GM12878 (cell line): ENCODE results near the gene C6orf120. TPM values are rescaled to one million over a fixed set of nuclear protein-coding genes. Genes with fewer than 3 reads are reported as not detected.
A peak's percentile ranks its signal among the peaks of the same experiment; 100 is the strongest.

ENCODE experiments used
- ATAC-seq: fragments of 200-7000 bp; cut with Tn5 transposase; 3 replicates; pipeline ENCODE4 v1.9.1; 2020; ENCODE audit warnings: mild to moderate bottlenecking, moderate library complexity
- BruUV-seq: library from RNA; stranded (reverse); fragments of 400-500 nt; replicated peaks from 2 replicates; lab custom pipeline; 2021; lab: Mats Ljungman, UMichigan
- CTCF ChIA-PET: fragments of 300-600 bp; sonication (Branson Sonifier 250); formaldehyde crosslinking; extraction: SDS; loops from one replicate; lab custom pipeline; 2021; ENCODE audit warnings: inconsistent platforms; lab: Yijun Ruan, JAX
- POLR2A ChIA-PET: fragments of 350-600 bp; formaldehyde crosslinking; extraction: SDS; loops from one replicate; lab custom pipeline; 2021; ENCODE audit warnings: inconsistent platforms; lab: Charles Lee
- RAD21 ChIA-PET: fragments of 300-600 bp; sonication (Branson Sonifier 250); formaldehyde crosslinking; loops from one replicate; lab custom pipeline; 2023; ENCODE audit warnings: antibody characterized with exemption; ENCODE audit not compliant: unreplicated experiment; lab: Charles Lee
- SMC1A ChIA-PET: fragments of 300-600 bp; sonication (Branson Sonifier 250); formaldehyde crosslinking; loops from one replicate; lab custom pipeline; 2023; ENCODE audit not compliant: unreplicated experiment, uncharacterized antibody; lab: Charles Lee
- DNase-seq: peaks from one replicate; pipeline ENCODE4 v3.0.0-alpha.2; 2011; ENCODE audit warnings: low read depth, low spot score
- FAIRE-seq: peaks from 3 replicates; lab custom pipeline; 2011; peaks lifted over from hg19 to GRCh38; lab: Jason Lieb, UNC
- H2AFZ ChIP-seq: 2 replicates; pipeline ENCODE4 v1.6.0; 2011; ENCODE audit warnings: low read depth, low read length, control low read depth; ENCODE audit not compliant: control insufficient read depth
- H3K27ac ChIP-seq: 2 replicates; pipeline ENCODE4 v1.5.1; 2011; ENCODE audit warnings: control low read depth; ENCODE audit not compliant: control insufficient read depth, insufficient read depth
- H3K27me3 ChIP-seq, 2 experiments: replicated peaks in 1 of 2; 2 replicates each; pipeline versions ENCODE4 v1.6.0 to v1.6.1; 2011; ENCODE audit warnings: low read length in 1 of 2; ENCODE audit not compliant: control insufficient read depth in 2 of 2, insufficient read depth in 2 of 2
- H3K36me3 ChIP-seq, 2 experiments: 2 replicates each; pipeline ENCODE4 v1.5.1; 2011; ENCODE audit warnings: low read length in 1 of 2; ENCODE audit not compliant: control insufficient read depth in 2 of 2, insufficient read depth in 2 of 2
- H3K4me1 ChIP-seq: 2 replicates; pipeline ENCODE4 v1.6.1; 2011; ENCODE audit warnings: mild to moderate bottlenecking, low read length, moderate library complexity, mixed read lengths; ENCODE audit not compliant: control insufficient read depth, insufficient read depth
- H3K4me2 ChIP-seq: 2 replicates; pipeline ENCODE4 v1.6.0; 2011; ENCODE audit warnings: control low read depth; ENCODE audit not compliant: control insufficient read depth, insufficient read depth
- H3K4me3 ChIP-seq: fragments of 200-600 bp; sonication (generic); 2 replicates; pipeline ENCODE4 v1.5.1; 2016
- H3K79me2 ChIP-seq: 2 replicates; pipeline ENCODE4 v1.6.0; 2011; ENCODE audit warnings: low read length; ENCODE audit not compliant: control insufficient read depth, insufficient read depth
- H3K9ac ChIP-seq: 2 replicates; pipeline ENCODE4 v1.8.0; 2011; ENCODE audit warnings: low read length, control low read depth, mixed read lengths; ENCODE audit not compliant: control insufficient read depth, insufficient read depth
- H3K9me3 ChIP-seq: replicated peaks from 3 replicates; pipeline ENCODE4 v1.5.1; 2011; ENCODE audit warnings: mild to moderate bottlenecking, low read length; ENCODE audit not compliant: control insufficient read depth, insufficient read depth
- H4K20me1 ChIP-seq: 2 replicates; pipeline ENCODE4 v1.6.0; 2011; ENCODE audit not compliant: control insufficient read depth, insufficient read depth
- BMI1 ChIP-seq: fragments of 450-650 bp; IDR thresholded peaks from 2 replicates; pipeline ENCODE4 v1.6.1; 2016; ENCODE audit warnings: mild to moderate bottlenecking, moderate library complexity, borderline replicate concordance
- KDM1A ChIP-seq: fragments of 200-600 bp; sonication (generic); IDR thresholded peaks from 2 replicates; pipeline ENCODE4 v1.6.1; 2016; ENCODE audit warnings: borderline replicate concordance
- SP1 ChIP-seq: IDR thresholded peaks from one replicate; pipeline ENCODE4 v1.6.1; 2011; ENCODE audit warnings: low read depth, low read length
- SPI1 ChIP-seq: IDR thresholded peaks from 2 replicates; pipeline ENCODE4 v1.6.1; 2011; ENCODE audit warnings: low read depth, mild to moderate bottlenecking, low read length, moderate library complexity, borderline replicate concordance; ENCODE audit not compliant: insufficient read depth
- WGBS: methylation state at CpG from one replicate; pipeline ENCODE4 v1.1.6; 2016; ENCODE audit warnings: low lambda C conversion rate; ENCODE audit not compliant: insufficient replicate concordance, insufficient coverage; ENCODE audit errors: missing lambda C conversion rate; 5-methylcytosine and 5-hydroxymethylcytosine counted together
- in situ Hi-C: fragments of 300-500 bp; cut with MboI; formaldehyde crosslinking; loops from 9 replicates; pipeline ENCODE4 v1.14.3; 2018; ENCODE audit warnings: mixed read lengths
- intact Hi-C: fragments of 100-400 bp; cut with micrococcal nuclease; formaldehyde crosslinking; loops from one replicate; pipeline ENCODE4 v1.14.2; 2022; ENCODE audit not compliant: unreplicated experiment
- polyA plus RNA-seq, 11 experiments: library from polyadenylated mRNA; depleted of rRNA in 4 of 11; unstranded in 6 of 11; stranded (reverse) in 5 of 11; fragments of >200 nt; fragmentation: Nextera tagmentation in 4 of 11; fragmentation: Illumina TruSeq in 1 of 11; extraction: Ambion mirVana in 4 of 11; extraction: Trizol in 1 of 11; gene quantifications; 1 replicate in 1 of 11; 2 replicates in 10 of 11; pipeline versions ENCODE4 v1.2.1 to v1.2.3, GENCODE V29; 2011 to 2016; ENCODE audit warnings: inconsistent platforms in 2 of 11, missing spikeins in 2 of 11, low read depth in 1 of 11
- total RNA-seq, 4 experiments: library from RNA; depleted of rRNA in 3 of 4; stranded (reverse); fragments of >200 nt in 3 of 4; fragmentation: Illumina TruSeq in 1 of 4; extraction: Trizol in 1 of 4; gene quantifications; 2 replicates each; pipeline versions ENCODE4 v1.2.1 to v1.2.3, GENCODE V29; 2013 to 2021
- TF ChIP-seq, protein P1 (sequence below): fragments of 450-650 bp; IDR thresholded peaks from 2 replicates; pipeline ENCODE4 v1.6.1; 2017; ENCODE audit warnings: antibody characterized with exemption, mild to moderate bottlenecking, moderate library complexity
- TF ChIP-seq, protein P2 (sequence below): IDR thresholded peaks from 2 replicates; pipeline ENCODE4 v1.6.1; 2012; ENCODE audit warnings: low read depth, low read length, improper control_type of control experiment

Gene C6orf120
- total and polyA plus RNA-seq, 10 of the 15 experiments (the other 5 are each of a cell fraction or from before 2014, with no cell fraction given): 3.6 to 23.9 (median 18.2) TPM

DNA sequence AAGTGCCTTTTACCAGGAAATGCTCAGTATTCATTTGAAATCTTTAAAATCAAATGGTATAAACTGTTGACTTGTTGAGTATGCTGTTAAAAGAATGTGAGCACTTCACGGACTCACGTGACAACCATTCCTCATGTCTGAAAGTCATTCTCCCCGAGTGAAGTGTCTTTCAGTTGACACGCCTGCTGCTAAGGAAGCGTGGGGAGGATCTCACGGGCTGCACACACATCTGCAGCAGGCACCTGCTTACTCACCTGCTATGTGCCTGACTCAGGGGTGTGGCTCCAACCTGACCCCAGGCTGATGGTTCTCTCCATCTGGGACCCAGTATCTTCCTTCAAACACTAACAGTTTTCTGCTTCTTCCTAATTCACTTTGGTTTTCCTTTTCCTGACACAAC lies 32.8 kb upstream of the C6orf120 start:
- Histone ChIP-seq H3K4me1 (no peaks in the 10 kb centered on the region), H3K9me3 (no peaks in the 10 kb centered on the region), H3K9ac (no peak overlapping the region), H3K27me3 (no peaks in the 10 kb centered on the region), H3K27ac (no peak overlapping the region), H3K4me2 (no peak overlapping the region), H3K36me3 (peaks cover 0 to 6% of the 10 kb centered on the region in 2 experiments; a peak in 3 of 4 replicates), H3K79me2 (no peaks in the 10 kb centered on the region), H3K4me3 (no peak overlapping the region), H2AFZ (no peak overlapping the region), H4K20me1 (no peaks in the 10 kb centered on the region)
- ChIA-PET RAD21 (no interaction called here), CTCF (no interaction called here), POLR2A (no interaction called here), SMC1A (no interaction called here)
- TF ChIP-seq, protein P1, sequence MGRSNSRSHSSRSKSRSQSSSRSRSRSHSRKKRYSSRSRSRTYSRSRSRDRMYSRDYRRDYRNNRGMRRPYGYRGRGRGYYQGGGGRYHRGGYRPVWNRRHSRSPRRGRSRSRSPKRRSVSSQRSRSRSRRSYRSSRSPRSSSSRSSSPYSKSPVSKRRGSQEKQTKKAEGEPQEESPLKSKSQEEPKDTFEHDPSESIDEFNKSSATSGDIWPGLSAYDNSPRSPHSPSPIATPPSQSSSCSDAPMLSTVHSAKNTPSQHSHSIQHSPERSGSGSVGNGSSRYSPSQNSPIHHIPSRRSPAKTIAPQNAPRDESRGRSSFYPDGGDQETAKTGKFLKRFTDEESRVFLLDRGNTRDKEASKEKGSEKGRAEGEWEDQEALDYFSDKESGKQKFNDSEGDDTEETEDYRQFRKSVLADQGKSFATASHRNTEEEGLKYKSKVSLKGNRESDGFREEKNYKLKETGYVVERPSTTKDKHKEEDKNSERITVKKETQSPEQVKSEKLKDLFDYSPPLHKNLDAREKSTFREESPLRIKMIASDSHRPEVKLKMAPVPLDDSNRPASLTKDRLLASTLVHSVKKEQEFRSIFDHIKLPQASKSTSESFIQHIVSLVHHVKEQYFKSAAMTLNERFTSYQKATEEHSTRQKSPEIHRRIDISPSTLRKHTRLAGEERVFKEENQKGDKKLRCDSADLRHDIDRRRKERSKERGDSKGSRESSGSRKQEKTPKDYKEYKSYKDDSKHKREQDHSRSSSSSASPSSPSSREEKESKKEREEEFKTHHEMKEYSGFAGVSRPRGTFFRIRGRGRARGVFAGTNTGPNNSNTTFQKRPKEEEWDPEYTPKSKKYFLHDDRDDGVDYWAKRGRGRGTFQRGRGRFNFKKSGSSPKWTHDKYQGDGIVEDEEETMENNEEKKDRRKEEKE: no peak
- no peak for TF ChIP-seq BMI1
- TF ChIP-seq KDM1A: no peak
- no peak for TF ChIP-seq SP1
- WGBS: 99% methylated on average over 6 of the region's 6 CpGs
- DNase-seq: no peak
- no peak for FAIRE-seq
- intact Hi-C loops: no loop called here
- in situ Hi-C loops: no loop called here
- BruUV-seq: no TSS peak
- ATAC-seq: no peak

DNA sequence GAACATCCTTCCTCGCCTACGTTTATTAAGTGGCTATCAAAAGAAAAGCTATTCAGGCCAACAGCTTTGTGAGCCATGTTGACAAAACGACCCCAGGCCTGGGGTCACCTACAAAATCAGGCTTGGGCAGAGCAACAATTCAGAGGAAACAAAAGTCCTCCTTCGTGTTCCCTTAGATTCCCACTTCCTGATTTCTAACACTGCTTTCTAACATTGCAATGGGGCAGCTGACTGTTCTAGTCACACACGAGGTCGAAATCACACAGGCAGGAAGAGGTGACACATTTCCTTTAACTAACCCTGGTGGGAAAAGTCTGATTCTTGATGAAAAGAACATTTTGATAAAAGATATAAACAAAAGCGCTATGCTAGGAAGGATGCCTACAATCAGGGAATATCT lies 32.0 kb upstream of the C6orf120 start:
- RAD21 ChIA-PET: no interaction called here

More for the DNA sequence above, 32.0 kb upstream of the C6orf120 start:
- BruUV-seq: no TSS peak
- no peaks in the 10 kb centered on the region for H4K20me1 ChIP-seq
- H3K27me3 ChIP-seq: no peaks in the 10 kb centered on the region
- intact Hi-C loops (no loop called here), in situ Hi-C loops (no loop called here)
- no peak overlapping the region for H3K4me2 ChIP-seq
- 40% methylated on average over 7 of the region's 7 CpGs for WGBS
- ATAC-seq (no peak), DNase-seq (no peak), FAIRE-seq (no peak)
- H3K27ac ChIP-seq: no peak overlapping the region
- H2AFZ ChIP-seq: no peak overlapping the region
- H3K36me3 ChIP-seq: peaks cover 0 to 6% of the 10 kb centered on the region in 2 experiments; a peak in 3 of 4 replicates
- H3K4me1 ChIP-seq: no peaks in the 10 kb centered on the region
- TF ChIP-seq SPI1: 0 out of 2 replicates have a peak, but pooled peaks have one; percentile 20
- TF ChIP-seq, protein P2, sequence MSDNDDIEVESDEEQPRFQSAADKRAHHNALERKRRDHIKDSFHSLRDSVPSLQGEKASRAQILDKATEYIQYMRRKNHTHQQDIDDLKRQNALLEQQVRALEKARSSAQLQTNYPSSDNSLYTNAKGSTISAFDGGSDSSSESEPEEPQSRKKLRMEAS: no peak
- ChIA-PET SMC1A (no interaction called here), CTCF (no interaction called here), POLR2A (no interaction called here)
- H3K9ac ChIP-seq: no peak overlapping the region
- H3K9me3 ChIP-seq: no peaks in the 10 kb centered on the region
- H3K79me2 ChIP-seq: no peaks in the 10 kb centered on the region
- H3K4me3 ChIP-seq: no peak overlapping the region
